Fibroblast of the conjunctiva (primary cell): ENCODE measurements around the gene PTER.

Experiments used
- DNase-seq: peaks from one replicate; pipeline ENCODE4 v3.0.0-alpha.2; 2010; ENCODE audit warnings: low read depth

The PTER gene

DNA sequence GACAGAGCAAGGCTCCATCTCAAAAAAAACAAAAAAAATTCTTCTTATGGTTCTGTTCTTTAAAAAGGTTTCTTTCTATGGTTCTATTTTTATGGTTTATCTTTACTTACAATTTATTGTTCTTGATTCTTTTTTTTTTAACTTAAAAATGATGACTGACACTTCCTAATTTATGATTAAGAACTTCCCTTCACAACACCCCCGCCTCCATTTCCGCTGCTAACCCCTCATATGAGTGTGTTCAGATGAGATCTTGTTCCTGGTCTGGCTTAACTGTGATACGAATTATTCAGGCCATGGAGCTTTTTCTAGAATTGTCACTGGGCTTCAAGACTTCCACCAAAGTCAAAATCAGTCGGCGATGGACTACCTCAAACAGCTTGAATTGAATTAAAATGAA, 33.9 kb downstream of the PTER start:
- DNase-seq = no peak

GRCh38 chr10:16472828-16473227, 36.0 kb downstream of the PTER start:
- no peak for DNase-seq

DNA sequence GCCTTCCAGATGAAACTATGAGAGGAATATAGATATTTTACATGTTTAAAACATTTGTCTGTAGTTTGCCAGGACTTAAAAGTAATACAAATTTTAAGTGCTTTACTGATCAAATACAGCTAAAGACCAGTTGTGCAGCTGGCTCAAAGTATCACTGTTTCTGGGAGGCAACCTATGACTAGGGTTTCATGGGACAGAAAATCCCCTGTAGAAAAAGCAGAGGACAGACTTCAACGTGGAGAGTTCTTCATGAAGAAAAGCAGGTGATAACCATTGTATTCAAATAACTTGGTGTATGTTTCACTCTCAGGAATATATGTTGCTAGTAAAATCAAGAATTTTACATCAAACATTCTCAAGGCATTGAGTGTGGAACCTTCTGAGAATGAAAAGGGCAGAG, 40.9 kb downstream of the PTER start:
- DNase-seq = no peak

DNA sequence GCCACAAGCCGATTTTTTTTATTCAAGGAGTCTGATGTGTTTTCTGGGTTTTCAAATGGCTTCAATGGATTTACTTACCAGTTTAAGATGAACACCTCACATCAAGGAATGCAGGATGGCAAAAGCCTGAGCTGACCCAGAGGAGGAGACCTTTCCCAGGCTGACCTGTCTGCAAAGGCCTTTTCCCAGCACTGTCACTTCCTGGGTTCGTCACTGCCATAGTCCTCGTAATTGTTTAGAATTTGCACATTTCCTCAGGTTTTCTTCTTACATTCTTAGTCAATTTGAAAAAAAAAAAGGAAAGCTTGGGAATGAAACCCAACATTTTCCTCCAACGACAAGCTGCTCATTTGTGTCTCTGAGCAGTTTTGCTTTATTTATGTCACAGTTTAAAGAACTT, 42.0 kb downstream of the PTER start:
- DNase-seq = no peak

GRCh38 chr10:16481052-16481728, 44.4 kb downstream of the PTER start:
- no peak for DNase-seq

GRCh38 chr10:16483241-16483917, 46.6 kb downstream of the PTER start:
- DNase-seq = no peak

GRCh38 chr10:16490511-16490910, 53.7 kb downstream of the PTER start:
- DNase-seq = no peak

- no peak for DNase-seq
These were observed 55.1 kb downstream of the PTER start for GRCh38 chr10:16491933-16492332.

GRCh38 chr10:16493884-16494536, 57.2 kb downstream of the PTER start:
- no peak for DNase-seq

DNA sequence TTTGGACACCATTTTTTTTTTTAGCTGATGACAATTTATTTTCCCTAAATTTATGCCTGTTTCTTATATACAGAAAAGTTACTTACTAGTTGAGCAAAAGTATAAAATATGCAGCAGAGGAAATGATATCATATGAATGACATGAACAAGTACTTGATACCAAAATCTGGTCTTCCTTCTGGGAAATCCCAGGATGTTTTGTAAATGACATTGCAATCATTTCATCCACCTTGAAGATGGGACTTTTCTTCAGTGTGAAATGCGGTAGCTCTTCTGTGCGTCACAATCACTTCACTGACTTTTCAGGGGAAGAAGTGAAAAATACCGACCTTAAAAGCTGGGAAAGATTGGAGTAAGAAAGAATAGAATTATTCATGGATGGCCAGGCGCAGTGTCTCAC, 61.1 kb downstream of the PTER start:
- no peak for DNase-seq

DNA sequence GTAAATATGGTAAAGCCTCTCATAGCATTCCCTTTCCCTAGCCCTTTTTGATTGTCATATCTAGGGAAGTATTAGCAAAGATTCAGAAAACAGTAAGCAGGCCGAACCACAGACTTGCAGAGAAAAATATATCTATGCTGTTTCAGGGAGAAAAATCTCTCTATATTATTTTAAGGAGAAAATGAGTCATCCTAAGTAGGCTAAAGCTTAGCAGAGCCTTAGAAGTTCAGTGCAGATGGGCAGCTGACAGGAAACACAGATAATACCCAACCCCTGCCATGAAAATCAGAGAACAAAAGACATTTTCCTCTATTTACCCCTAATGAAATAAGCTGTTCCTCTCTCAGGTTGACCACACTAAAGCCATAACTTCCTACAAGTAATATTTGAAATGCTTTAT, 68.4 kb downstream of the PTER start:
- DNase-seq = no peak

DNA sequence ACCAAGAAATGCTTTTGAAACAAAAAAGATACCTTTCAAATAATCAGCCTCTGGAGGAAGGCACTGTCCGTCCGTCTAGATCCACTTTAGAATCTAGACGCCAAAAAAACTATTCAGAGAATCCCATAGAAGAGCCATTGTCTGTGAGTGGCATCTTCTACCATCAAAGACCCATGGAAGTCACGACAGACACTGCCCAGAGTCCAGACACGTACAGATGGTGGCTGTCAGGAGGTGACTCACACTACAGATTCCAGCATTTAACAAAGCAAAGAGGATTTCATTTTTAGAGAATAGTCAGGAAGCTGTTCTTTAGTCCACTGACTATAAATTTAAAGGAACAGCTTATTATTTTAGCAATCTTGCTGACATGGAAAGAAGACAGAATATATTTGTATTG, 73.2 kb downstream of the PTER start:
- DNase-seq = no peak

DNA sequence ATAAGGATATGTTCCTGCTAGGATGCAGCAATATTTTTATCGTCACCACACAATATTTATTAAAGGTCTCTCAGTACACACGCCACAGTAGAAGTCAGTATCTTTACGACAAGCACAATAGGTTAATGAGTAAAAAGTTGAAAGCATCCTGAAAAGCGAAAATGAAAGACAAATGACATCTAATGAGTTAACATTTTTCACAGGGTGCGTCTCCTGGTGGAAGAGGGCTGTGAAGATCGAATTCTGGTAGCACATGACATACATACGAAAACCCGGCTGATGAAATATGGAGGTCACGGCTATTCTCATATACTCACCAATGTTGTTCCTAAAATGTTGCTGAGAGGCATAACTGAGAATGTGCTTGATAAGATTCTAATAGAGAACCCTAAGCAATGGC, 74.0 kb downstream of the PTER start:
- no peak for DNase-seq

- no peak for DNase-seq
These were observed 82.0 kb downstream of the PTER start for GRCh38 chr10:16518822-16519221.

GRCh38 chr10:16519250-16519907, 82.6 kb downstream of the PTER start:
- DNase-seq = no peak

GRCh38 chr10:16519908-16520861, 83.4 kb downstream of the PTER start:
- no peak for DNase-seq

- peak; percentile 8 for DNase-seq
These were observed 84.1 kb downstream of the PTER start for GRCh38 chr10:16520900-16521299.

DNA sequence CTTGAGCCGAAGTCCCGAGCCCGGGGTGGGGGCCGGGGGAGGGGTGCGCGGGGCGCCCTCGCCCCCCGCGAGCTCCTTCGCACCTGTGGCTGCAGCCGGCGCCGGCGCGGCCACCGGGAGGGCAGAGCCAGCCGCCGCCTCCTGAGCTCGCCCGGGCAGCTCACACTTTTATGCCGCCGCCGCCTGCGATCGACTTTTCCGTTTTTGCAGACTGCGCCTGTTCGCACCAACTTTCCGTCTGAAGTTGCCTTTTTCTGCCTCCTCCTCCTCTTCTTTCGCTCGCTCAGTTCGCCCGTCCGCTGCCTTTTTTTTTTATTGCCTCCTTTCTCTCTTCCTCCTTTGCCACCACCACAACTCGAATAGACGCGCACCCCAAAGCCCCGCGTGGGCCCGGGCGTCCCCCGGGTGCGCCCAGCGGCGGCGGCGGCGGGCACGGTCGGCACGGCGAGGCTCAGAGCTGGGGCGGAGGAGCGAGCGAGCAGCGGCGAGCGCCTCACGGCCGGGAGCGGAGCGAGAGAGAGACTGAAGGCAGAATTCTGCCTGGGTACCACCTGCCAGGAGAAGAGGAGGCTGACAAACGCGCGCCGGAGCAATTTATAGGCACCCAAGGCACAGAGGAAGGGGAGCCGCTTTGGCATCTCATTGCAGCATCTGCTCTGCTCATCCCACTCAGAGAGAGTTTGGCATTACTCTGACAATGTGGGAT, 84.7 kb downstream of the PTER start, which contains the start of gene C1QL3:
Gene C1QL3, minus strand, starts transcription at position 569 of the 706 bp plus-strand sequence. CDS start 814 bp downstream, outside the sequence.
- DNase-seq = no peak

DNA sequence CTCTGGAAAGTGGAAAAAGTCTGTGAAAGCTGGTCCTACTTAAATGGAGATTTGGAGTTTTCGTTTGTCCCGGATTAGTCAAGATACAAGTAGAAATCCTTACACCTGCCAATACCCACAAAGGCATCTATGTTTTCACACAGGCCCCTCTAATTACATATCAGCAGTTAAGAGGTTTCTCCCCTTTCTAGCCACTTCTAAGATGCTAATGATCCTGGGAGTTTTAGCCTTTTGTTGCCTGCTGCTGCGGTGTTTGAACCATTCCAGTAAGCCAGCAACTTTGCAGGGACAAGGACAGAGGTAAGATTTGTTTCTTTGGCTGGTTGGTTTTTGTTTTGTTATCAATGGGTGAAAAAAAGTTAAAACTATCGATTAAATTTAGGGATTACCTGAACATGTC, 90.6 kb downstream of the PTER start:
- DNase-seq = no peak

DNA sequence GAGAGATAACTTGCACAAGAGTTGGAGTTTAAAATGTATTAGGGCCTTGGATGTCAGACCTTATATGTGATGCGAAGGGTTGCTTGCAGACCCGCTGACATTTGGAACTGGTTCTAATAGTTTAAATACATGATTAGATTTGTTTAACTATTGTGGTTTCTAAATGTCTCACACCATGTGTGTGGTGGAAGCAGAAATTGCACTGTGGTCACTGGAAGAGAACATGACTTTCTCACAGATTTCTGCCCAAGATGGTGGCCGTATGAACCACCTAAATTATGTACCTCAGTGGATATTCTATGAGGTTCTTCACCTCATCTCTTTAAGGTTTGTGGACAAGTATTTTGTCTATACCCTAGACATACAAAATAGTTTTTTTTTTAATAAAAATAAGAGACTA, 93.0 kb downstream of the PTER start:
- no peak for DNase-seq

GRCh38 chr10:16536155-16536554, 99.3 kb downstream of the PTER start:
- no peak for DNase-seq
